PC-3 (cell line): Measurements from ENCODE around the gene FAM81A. TPM values are rescaled to one million over a fixed set of nuclear protein-coding genes. Genes with fewer than 3 reads are reported as not detected.

ENCODE experiments used
- ATAC-seq: fragments of 200-7000 bp; cut with Tn5 transposase; 2 replicates; pipeline ENCODE4 v1.9.1; 2020; ENCODE audit warnings: mild to moderate bottlenecking, moderate library complexity
- BruUV-seq: library from RNA; stranded (reverse); fragments of 400-500 nt; replicated peaks from 2 replicates; lab custom pipeline; 2021; lab: Mats Ljungman, UMichigan
- CTCF ChIA-PET: fragments of 300-600 bp; sonication (Branson Sonifier 250); formaldehyde crosslinking; loops from one replicate; lab custom pipeline; 2022; ENCODE audit warnings: antibody characterized with exemption; lab: Charles Lee
- POLR2A ChIA-PET: fragments of 300-600 bp; sonication (Branson Sonifier 250); formaldehyde crosslinking; loops from one replicate; lab custom pipeline; 2022; ENCODE audit warnings: antibody characterized with exemption; ENCODE audit not compliant: unreplicated experiment; lab: Charles Lee
- DNase-seq: peaks from one replicate; pipeline ENCODE4 v3.0.0-alpha.2; 2015
- H2AFZ ChIP-seq: fragments of 300-600 bp; sonication (generic); 2 replicates; pipeline ENCODE4 v1.6.0; 2016; ENCODE audit warnings: antibody characterized with exemption, low read length
- H3F3A ChIP-seq: fragments of 300-600 bp; sonication (generic); one replicate; pipeline ENCODE4 v1.6.0; 2017; ENCODE audit warnings: antibody characterized with exemption, low read length, control low read depth, mild to moderate bottlenecking; ENCODE audit not compliant: unreplicated experiment
- H3K27ac ChIP-seq: fragments of 300-600 bp; sonication (generic); 2 replicates; pipeline ENCODE4 v1.5.1; 2016; ENCODE audit warnings: mild to moderate bottlenecking, low read length
- H3K27me3 ChIP-seq: fragments of 300-600 bp; sonication (generic); 2 replicates; pipeline ENCODE4 v1.6.1; 2016; ENCODE audit warnings: low read length, mixed read lengths
- H3K36me3 ChIP-seq: fragments of 300-600 bp; sonication (generic); 2 replicates; pipeline ENCODE4 v1.6.1; 2016; ENCODE audit warnings: low read depth, mixed run types, low read length, mixed read lengths
- H3K4me1 ChIP-seq: fragments of 300-600 bp; sonication (generic); 2 replicates; pipeline ENCODE4 v1.5.1; 2016; ENCODE audit warnings: low read length; ENCODE audit not compliant: insufficient read depth
- H3K4me2 ChIP-seq: fragments of 300-600 bp; sonication (generic); 2 replicates; pipeline ENCODE4 v1.6.0; 2016; ENCODE audit warnings: low read length
- H3K4me3 ChIP-seq: fragments of 300-600 bp; sonication (generic); 2 replicates; pipeline ENCODE4 v1.5.1; 2016; ENCODE audit warnings: mild to moderate bottlenecking, low read length, mixed read lengths
- H3K79me2 ChIP-seq: fragments of 300-600 bp; sonication (generic); 2 replicates; pipeline ENCODE4 v1.6.1; 2017; ENCODE audit warnings: low read length, mixed read lengths
- H3K9ac ChIP-seq: fragments of 300-600 bp; sonication (generic); 2 replicates; pipeline ENCODE4 v1.6.0; 2016; ENCODE audit warnings: mild to moderate bottlenecking, low read length
- H3K9me2 ChIP-seq: fragments of 300-600 bp; sonication (generic); replicated peaks from 2 replicates; pipeline ENCODE4 v1.6.1; 2016; ENCODE audit warnings: mixed run types, low read length, mixed read lengths
- H3K9me3 ChIP-seq: fragments of 300-600 bp; sonication (generic); 2 replicates; pipeline ENCODE4 v1.6.1; 2016; ENCODE audit warnings: low read length, mixed read lengths
- H4K20me1 ChIP-seq: fragments of 300-600 bp; sonication (generic); 2 replicates; pipeline ENCODE4 v1.6.1; 2016; ENCODE audit warnings: low read length, mixed read lengths
- EZH2 ChIP-seq: fragments of 300-600 bp; sonication (generic); IDR thresholded peaks from one replicate; pipeline ENCODE4 v1.6.1; 2017; ENCODE audit warnings: antibody characterized with exemption, mild to moderate bottlenecking, low read length; ENCODE audit not compliant: unreplicated experiment
- EZH2phosphoT487 ChIP-seq: fragments of 300-600 bp; sonication (generic); IDR thresholded peaks from 2 replicates; pipeline ENCODE4 v1.6.1; 2018; ENCODE audit warnings: mild to moderate bottlenecking, antibody characterized with exemption, low read length, borderline replicate concordance
- intact Hi-C: fragments of 100-400 bp; cut with micrococcal nuclease; formaldehyde crosslinking; loops from 2 replicates; pipeline ENCODE4 v1.9.0; 2023
- total RNA-seq: library from RNA; depleted of rRNA; stranded (reverse); fragments of >200 nt; gene quantifications from 2 replicates; pipeline ENCODE4 v1.2.3, GENCODE V29; 2014
- TF ChIP-seq, protein P1 (sequence below): fragments of 300-600 bp; sonication (generic); conservative IDR thresholded peaks from 2 replicates; pipeline ENCODE4 v1.5.1; 2017; ENCODE audit warnings: antibody characterized with exemption, low read depth, mild to moderate bottlenecking, low read length

Gene FAM81A
- total RNA-seq, 1 experiment from 2014 or later = 2.5 TPM

DNA sequence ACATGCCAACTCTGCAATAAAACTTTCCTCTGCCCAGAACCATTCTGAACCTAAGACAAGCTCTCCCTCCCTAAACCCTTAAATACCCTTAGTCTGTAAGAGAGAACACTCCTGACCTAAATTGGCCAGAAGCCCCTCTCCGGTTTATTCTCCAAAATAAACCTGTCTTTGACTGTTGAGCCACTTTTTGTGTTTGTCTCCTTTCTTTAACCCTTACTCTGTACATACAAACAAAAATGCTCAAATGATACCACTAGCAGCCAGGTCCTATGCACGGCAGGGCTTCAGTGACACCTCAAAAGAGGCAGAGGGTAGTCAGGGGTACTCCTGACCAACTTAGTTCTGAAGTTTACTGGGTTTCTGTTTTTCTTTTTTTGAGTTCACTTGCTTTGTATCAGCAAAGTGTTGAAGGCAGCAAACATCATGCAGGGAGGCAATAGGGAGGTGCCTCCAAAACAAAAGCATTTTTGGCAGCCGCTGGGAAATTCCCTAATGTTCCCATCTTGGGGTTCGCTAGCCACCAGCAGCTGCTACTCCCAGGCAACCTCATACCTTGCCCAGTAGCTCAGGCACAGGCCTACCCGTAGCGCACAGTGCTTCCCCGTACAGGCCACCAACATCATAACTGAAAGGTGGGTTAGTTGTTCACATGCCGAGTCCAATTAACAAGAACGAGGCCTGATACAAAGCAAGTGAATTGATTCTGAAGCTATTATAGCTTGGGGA, 110.7 kb downstream of the FAM81A start:
- Histone ChIP-seq H3K27me3 (no peaks in the 10 kb centered on the region), H3K4me1 (peaks cover under 1% of the 10 kb centered on the region; the same call in 1 of the 2 replicates), H4K20me1 (no peaks in the 10 kb centered on the region), H3K9me2 (no peaks in the 10 kb centered on the region), H2AFZ (no peak overlapping the region), H3K9me3 (no peaks in the 10 kb centered on the region), H3K79me2 (no peaks in the 10 kb centered on the region), H3K36me3 (no peaks in the 10 kb centered on the region), H3F3A (no peaks in the 10 kb centered on the region), H3K9ac (no peak overlapping the region), H3K27ac (no peak overlapping the region), H3K4me3 (no peak overlapping the region), H3K4me2 (no peak overlapping the region)
- ChIA-PET POLR2A (no interaction called here), CTCF (no interaction called here)
- no peak for TF ChIP-seq EZH2phosphoT487
- DNase-seq (no peak), ATAC-seq (no peak)
- no TSS peak for BruUV-seq
- intact Hi-C loops = no loop called here

DNA sequence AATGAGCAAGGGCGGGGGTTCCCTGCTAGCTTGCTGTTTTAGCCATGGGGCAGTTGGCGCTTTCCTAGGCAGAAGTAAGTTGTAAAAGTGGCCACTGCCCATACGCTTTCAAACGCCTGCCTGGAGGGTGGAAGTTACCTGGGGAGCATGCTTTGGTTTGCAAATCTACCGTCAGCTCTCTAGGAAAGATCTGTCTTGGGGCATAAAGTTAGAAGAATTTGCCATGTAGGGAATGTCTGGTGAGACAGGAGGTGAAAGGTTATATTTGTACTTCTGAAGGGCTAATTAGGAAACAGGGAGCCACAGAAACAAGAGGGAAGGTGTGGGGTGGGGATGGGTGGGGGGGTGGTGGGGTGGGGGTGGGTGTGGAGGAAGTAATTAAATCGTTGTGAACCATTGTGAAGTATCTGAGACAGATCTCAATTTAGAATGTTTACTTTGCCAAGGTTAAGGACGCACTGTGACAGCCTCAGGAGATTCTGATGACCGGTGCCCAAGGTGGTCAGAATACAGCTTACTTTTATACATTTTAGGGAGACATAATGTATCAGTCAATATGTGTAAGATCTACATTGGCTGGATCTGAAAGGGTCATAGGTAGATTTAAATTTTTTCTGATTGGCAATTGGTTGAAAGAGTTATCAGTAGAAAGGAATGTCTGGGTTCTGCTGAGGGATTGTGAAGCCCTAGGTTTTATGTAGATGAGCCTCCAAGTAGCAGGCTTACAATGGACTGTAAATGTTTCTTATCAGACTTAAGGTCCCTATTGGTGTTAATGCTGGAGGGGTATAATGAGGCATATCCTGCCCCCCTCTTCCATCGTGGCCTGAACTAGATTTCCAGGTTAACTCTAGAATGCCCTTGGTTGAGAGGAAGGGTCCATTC, 111.6 kb downstream of the FAM81A start:
- H3K27ac ChIP-seq = no peak overlapping the region

DNA sequence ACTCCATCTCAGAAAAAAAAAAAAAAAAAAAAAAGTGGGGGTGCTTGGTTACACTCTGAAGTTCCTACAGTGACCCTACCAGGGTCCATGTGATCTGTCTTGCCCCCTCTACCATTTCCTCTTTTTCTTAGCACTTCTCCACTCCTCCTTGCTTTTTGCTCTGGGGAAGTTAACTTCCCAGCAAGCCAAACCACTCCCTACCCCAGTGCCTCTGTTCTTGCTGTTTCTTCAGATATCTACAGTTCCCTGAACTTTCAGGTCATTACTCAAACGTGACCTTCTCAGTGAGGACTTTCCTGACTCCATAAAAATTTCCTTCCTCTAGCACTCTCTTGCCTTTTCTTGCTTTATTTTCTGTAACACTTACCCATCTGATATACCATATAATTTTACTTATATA, 112.5 kb downstream of the FAM81A start:
- no peak overlapping the region for H3K27ac ChIP-seq
- no peaks in the 10 kb centered on the region for H3F3A ChIP-seq
- intact Hi-C loops = no loop called here
- H3K36me3 ChIP-seq = no peaks in the 10 kb centered on the region
- no peaks in the 10 kb centered on the region for H3K9me3 ChIP-seq
- no peaks in the 10 kb centered on the region for H3K27me3 ChIP-seq
- no TSS peak for BruUV-seq
- H3K79me2 ChIP-seq = no peaks in the 10 kb centered on the region
- peaks cover 18% of the 10 kb centered on the region for H3K4me1 ChIP-seq
- no peak overlapping the region for H3K9ac ChIP-seq
- H4K20me1 ChIP-seq = no peaks in the 10 kb centered on the region
- POLR2A ChIA-PET = no interaction called here
- H3K4me3 ChIP-seq = no peak overlapping the region
- no peaks in the 10 kb centered on the region for H3K9me2 ChIP-seq
- no peak for TF ChIP-seq EZH2phosphoT487
- TF ChIP-seq EZH2 = no peak
- TF ChIP-seq, protein P1, sequence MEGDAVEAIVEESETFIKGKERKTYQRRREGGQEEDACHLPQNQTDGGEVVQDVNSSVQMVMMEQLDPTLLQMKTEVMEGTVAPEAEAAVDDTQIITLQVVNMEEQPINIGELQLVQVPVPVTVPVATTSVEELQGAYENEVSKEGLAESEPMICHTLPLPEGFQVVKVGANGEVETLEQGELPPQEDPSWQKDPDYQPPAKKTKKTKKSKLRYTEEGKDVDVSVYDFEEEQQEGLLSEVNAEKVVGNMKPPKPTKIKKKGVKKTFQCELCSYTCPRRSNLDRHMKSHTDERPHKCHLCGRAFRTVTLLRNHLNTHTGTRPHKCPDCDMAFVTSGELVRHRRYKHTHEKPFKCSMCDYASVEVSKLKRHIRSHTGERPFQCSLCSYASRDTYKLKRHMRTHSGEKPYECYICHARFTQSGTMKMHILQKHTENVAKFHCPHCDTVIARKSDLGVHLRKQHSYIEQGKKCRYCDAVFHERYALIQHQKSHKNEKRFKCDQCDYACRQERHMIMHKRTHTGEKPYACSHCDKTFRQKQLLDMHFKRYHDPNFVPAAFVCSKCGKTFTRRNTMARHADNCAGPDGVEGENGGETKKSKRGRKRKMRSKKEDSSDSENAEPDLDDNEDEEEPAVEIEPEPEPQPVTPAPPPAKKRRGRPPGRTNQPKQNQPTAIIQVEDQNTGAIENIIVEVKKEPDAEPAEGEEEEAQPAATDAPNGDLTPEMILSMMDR = no peak
- CTCF ChIA-PET = no interaction called here
- DNase-seq (no peak), ATAC-seq (no peak)
- H3K4me2 ChIP-seq = no peak overlapping the region
- no peak overlapping the region for H2AFZ ChIP-seq

More for the DNA sequence above, 111.6 kb downstream of the FAM81A start:
- TF ChIP-seq, protein P1 = no peak
- TF ChIP-seq EZH2phosphoT487 = no peak
- no peak for TF ChIP-seq EZH2
- Histone ChIP-seq H3K9ac (no peak overlapping the region), H3K36me3 (no peaks in the 10 kb centered on the region), H3K27me3 (no peaks in the 10 kb centered on the region), H3K4me3 (no peak overlapping the region), H3K4me1 (peaks cover 9% of the 10 kb centered on the region; the same call in 1 of the 2 replicates), H4K20me1 (no peaks in the 10 kb centered on the region), H3K4me2 (no peak overlapping the region), H3K9me3 (no peaks in the 10 kb centered on the region), H3K9me2 (no peaks in the 10 kb centered on the region), H2AFZ (no peak overlapping the region), H3F3A (no peaks in the 10 kb centered on the region), H3K79me2 (no peaks in the 10 kb centered on the region)
- DNase-seq (no peak), ATAC-seq (no peak)
- ChIA-PET CTCF (no interaction called here), POLR2A (no interaction called here)
- BruUV-seq = no TSS peak
- intact Hi-C loops = no loop called here
